ENCODE measurements around the gene RUVBL2. TPM values are rescaled to one million over a fixed set of nuclear protein-coding genes. Genes with fewer than 3 reads are reported as not detected.

RUVBL2 gene
- polyA plus RNA-seq, 1 experiment, result 221 TPM

- TF ChIP-seq CTCF (IDR thresholded peaks at IDR 0.05; ENCODE audit: insufficient read depth, low read depth, low read length), result no peak
- Histone ChIP-seq H3K4me3 (ENCODE audit: low read depth, low read length) (no peak overlapping the region), H3K36me3 (ENCODE audit: control insufficient read depth, insufficient read depth, low read length) (peaks cover 16% of the 10 kb centered on the region), H3K27me3 (ENCODE audit: control insufficient read depth, insufficient read depth, low read length) (no peaks in the 10 kb centered on the region)
- no peak for DNase-seq (ENCODE audit: low read depth)
- ChIA-PET CTCF (no interaction called here), POLR2A (no interaction called here)
These were observed 32.5 kb upstream of the RUVBL2 start for GRCh38 chr19:48961051-48961649.

- Histone ChIP-seq H3K27me3 (ENCODE audit: control insufficient read depth, insufficient read depth, low read length) (no peaks in the 10 kb centered on the region), H3K36me3 (ENCODE audit: control insufficient read depth, insufficient read depth, low read length) (peaks cover 19% of the 10 kb centered on the region), H3K4me3 (ENCODE audit: low read depth, low read length) (no peak overlapping the region)
- ChIA-PET POLR2A (interaction anchor here (0.5 kb wide), 1 partner anchor 123 kb away, joined by 3 read pairs; no protein-coding TSS in a partner anchor), CTCF (interaction anchor here (0.8 kb wide), 1 partner anchor 339 kb away, joined by 3 read pairs; no protein-coding TSS in a partner anchor)
- TF ChIP-seq CTCF (IDR thresholded peaks at IDR 0.05; ENCODE audit: insufficient read depth, low read depth, low read length), result no peak
- no peak for DNase-seq (ENCODE audit: low read depth)
These were observed 32.0 kb upstream of the RUVBL2 start for GRCh38 chr19:48961673-48962028.

GRCh38 chr19:48962029-48962848 is 31.4 kb upstream of the RUVBL2 start:
- ChIA-PET POLR2A (interaction anchor here (0.5 kb wide), 1 partner anchor 124 kb away, joined by 3 read pairs; no protein-coding TSS in a partner anchor), CTCF (interaction anchor here (0.8 kb wide), 1 partner anchor 339 kb away, joined by 3 read pairs; no protein-coding TSS in a partner anchor)
- Histone ChIP-seq H3K27me3 (ENCODE audit: control insufficient read depth, insufficient read depth, low read length) (no peaks in the 10 kb centered on the region), H3K36me3 (ENCODE audit: control insufficient read depth, insufficient read depth, low read length) (peaks cover 19% of the 10 kb centered on the region), H3K4me3 (ENCODE audit: low read depth, low read length) (no peak overlapping the region)
- TF ChIP-seq CTCF (IDR thresholded peaks at IDR 0.05; ENCODE audit: insufficient read depth, low read depth, low read length), result no peak
- no peak for DNase-seq (ENCODE audit: low read depth)

GRCh38 chr19:48962849-48963165 is 30.9 kb upstream of the RUVBL2 start:
- DNase-seq (ENCODE audit: low read depth), result no peak
- CTCF ChIA-PET, result no interaction called here
- no peak for TF ChIP-seq CTCF (IDR thresholded peaks at IDR 0.05; ENCODE audit: insufficient read depth, low read depth, low read length)
- no peaks in the 10 kb centered on the region for H3K27me3 ChIP-seq (ENCODE audit: control insufficient read depth, insufficient read depth, low read length)
- H3K36me3 ChIP-seq (ENCODE audit: control insufficient read depth, insufficient read depth, low read length), result peaks cover 20% of the 10 kb centered on the region
- POLR2A ChIA-PET, result no interaction called here
- H3K4me3 ChIP-seq (ENCODE audit: low read depth, low read length), result no peak overlapping the region

Data from BJ (cell line).